GM19025 (cell line): ENCODE results near the gene ASAH2B.
"Not testable (repeated sequence)": the region's sequence is repeated elsewhere in the genome, so short reads cannot be mapped to it uniquely, and the experiment has no call there.

Experiments used
- ATAC-seq: cut with Tn5 transposase; IDR thresholded peaks from one replicate; pipeline ENCODE4 v1.9.1; 2021; ENCODE audit warnings: mild to moderate bottlenecking, low read depth, moderate library complexity; ENCODE audit not compliant: unreplicated experiment

ASAH2B gene

GRCh38 chr10:50739618-50740292, at the start of gene ASAH2B:
ASAH2B (plus strand) TSS chr10:50739936; CDS start chr10:50745131, 5,195 bp downstream.
- peak; percentile 79 for ATAC-seq

- ATAC-seq, result not testable (repeated sequence)
Measured at GRCh38 chr10:50697819-50698218, 41.9 kb upstream of the ASAH2B start.

- ATAC-seq, result not testable (repeated sequence)
Measured at GRCh38 chr10:50701947-50702346, 37.8 kb upstream of the ASAH2B start.

GRCh38 chr10:50702997-50703396, 36.7 kb upstream of the ASAH2B start:
- ATAC-seq, result not testable (repeated sequence)

- not testable (repeated sequence) for ATAC-seq
Measured at GRCh38 chr10:50704436-50705079, 35.2 kb upstream of the ASAH2B start.

- not testable (repeated sequence) for ATAC-seq
Measured at GRCh38 chr10:50706006-50706405, 33.7 kb upstream of the ASAH2B start.

- ATAC-seq, result not testable (repeated sequence)
Measured at GRCh38 chr10:50710241-50710640, 29.5 kb upstream of the ASAH2B start.

- not testable (repeated sequence) for ATAC-seq
Measured at GRCh38 chr10:50723812-50724211, 15.9 kb upstream of the ASAH2B start.

- ATAC-seq, result not testable (repeated sequence)
Measured at GRCh38 chr10:50728112-50728511, 11.6 kb upstream of the ASAH2B start.

- ATAC-seq, result not testable (repeated sequence)
Measured at GRCh38 chr10:50738987-50739617, 634 bp upstream of the ASAH2B start.

GRCh38 chr10:50740293-50740648, 535 bp downstream of the ASAH2B start:
- ATAC-seq, result no peak

- not testable (repeated sequence) for ATAC-seq
Measured at GRCh38 chr10:50742820-50743219, 3.1 kb downstream of the ASAH2B start.

GRCh38 chr10:50766774-50767513, 27.2 kb downstream of the ASAH2B start:
- ATAC-seq, result not testable (repeated sequence)

- ATAC-seq, result not testable (repeated sequence)
Measured at GRCh38 chr10:50772042-50772441, 32.3 kb downstream of the ASAH2B start.

- ATAC-seq, result not testable (repeated sequence)
Measured at GRCh38 chr10:50774868-50775267, 35.1 kb downstream of the ASAH2B start.

- ATAC-seq, result not testable (repeated sequence)
Measured at GRCh38 chr10:50780036-50780435, 40.3 kb downstream of the ASAH2B start.

GRCh38 chr10:50782017-50782416, 42.3 kb downstream of the ASAH2B start:
- not testable (repeated sequence) for ATAC-seq

GRCh38 chr10:50787962-50788361, 48.2 kb downstream of the ASAH2B start:
- not testable (repeated sequence) for ATAC-seq

- no peak for ATAC-seq
Measured at GRCh38 chr10:50788951-50789945, 49.5 kb downstream of the ASAH2B start.

GRCh38 chr10:50794490-50794889, 54.8 kb downstream of the ASAH2B start:
- ATAC-seq, result no peak
